ENCODE data around the gene SUGCT. TPM values are rescaled to one million over a fixed set of nuclear protein-coding genes. Genes with fewer than 3 reads are reported as not detected.

The SUGCT gene
- total RNA-seq, 3 donors from 2014 or later: 2.3 to 4.5 (median 4.0) TPM

DNA sequence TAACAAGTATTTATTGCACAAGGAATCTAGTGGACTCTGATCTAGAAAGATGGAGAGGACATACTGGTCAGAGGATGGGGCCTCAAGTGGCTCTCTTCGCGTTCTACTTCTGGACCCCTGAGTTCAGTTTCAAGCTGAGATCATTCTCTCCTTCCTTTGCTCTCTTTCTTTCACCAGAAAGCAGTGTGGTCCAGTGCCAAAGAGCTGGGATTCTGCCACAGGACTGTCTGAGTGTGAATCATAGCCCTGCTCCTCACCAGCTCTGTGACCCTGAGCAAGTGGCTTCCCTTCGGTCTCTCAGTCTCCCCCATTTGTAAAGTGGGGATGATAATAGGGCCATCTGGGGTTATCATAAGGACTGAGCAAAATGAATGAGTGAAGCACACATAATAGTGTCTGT is 715.2 kb downstream of the SUGCT start:
- intact Hi-C loops (cut with DNase I; ENCODE audit: low total_unique reads): no loop called here
- no peaks in the 10 kb centered on the region for H3K36me3 ChIP-seq

DNA sequence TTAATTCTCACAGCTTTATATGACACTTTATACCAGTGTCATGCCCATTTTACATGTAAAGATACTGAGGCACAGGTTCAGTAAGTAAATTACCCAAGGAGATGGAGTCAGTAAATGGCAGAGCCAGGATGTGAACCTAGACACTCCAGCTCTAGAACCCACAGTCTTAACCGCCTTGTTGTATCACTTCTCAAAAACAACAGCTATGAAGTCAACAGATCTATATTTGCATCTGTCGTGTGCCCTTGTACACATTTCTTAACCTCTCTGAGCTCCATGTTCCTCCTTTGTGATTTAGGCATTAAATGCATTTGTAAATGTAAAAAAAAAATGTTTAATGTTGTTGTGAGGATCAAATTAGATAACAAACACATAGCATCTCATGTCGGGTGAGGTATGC is 716.2 kb downstream of the SUGCT start:
- TF ChIP-seq, protein P1, sequence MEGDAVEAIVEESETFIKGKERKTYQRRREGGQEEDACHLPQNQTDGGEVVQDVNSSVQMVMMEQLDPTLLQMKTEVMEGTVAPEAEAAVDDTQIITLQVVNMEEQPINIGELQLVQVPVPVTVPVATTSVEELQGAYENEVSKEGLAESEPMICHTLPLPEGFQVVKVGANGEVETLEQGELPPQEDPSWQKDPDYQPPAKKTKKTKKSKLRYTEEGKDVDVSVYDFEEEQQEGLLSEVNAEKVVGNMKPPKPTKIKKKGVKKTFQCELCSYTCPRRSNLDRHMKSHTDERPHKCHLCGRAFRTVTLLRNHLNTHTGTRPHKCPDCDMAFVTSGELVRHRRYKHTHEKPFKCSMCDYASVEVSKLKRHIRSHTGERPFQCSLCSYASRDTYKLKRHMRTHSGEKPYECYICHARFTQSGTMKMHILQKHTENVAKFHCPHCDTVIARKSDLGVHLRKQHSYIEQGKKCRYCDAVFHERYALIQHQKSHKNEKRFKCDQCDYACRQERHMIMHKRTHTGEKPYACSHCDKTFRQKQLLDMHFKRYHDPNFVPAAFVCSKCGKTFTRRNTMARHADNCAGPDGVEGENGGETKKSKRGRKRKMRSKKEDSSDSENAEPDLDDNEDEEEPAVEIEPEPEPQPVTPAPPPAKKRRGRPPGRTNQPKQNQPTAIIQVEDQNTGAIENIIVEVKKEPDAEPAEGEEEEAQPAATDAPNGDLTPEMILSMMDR (IDR thresholded peaks at IDR 0.05): no peak
- TF ChIP-seq POLR2A (IDR thresholded peaks at IDR 0.05) (no peak), POLR2AphosphoS5 (IDR thresholded peaks at IDR 0.05) (no peak)
- Histone ChIP-seq H3K4me1 (no peaks in the 10 kb centered on the region), H3K27ac (no peak overlapping the region), H3K36me3 (no peaks in the 10 kb centered on the region), H3K9me3 (no peaks in the 10 kb centered on the region), H3K27me3 (no peaks in the 10 kb centered on the region), H3K4me3 (no peak overlapping the region)
- DNase-seq (ENCODE audit: low spot score in 2 of 2): no peak
- intact Hi-C loops (cut with DNase I; ENCODE audit: low total_unique reads): no loop called here

More for the DNA sequence above, 715.2 kb downstream of the SUGCT start:
- no peaks in the 10 kb centered on the region for H3K27me3 ChIP-seq
- no peak for TF ChIP-seq POLR2A (IDR thresholded peaks at IDR 0.05)
- TF ChIP-seq, protein P1 (IDR thresholded peaks at IDR 0.05): no peak
- TF ChIP-seq POLR2AphosphoS5 (IDR thresholded peaks at IDR 0.05): no peak
- no peak for DNase-seq (ENCODE audit: low spot score in 2 of 2)
- H3K9me3 ChIP-seq: no peaks in the 10 kb centered on the region
- no peak overlapping the region for H3K27ac ChIP-seq
- H3K4me3 ChIP-seq: no peak overlapping the region
- no peaks in the 10 kb centered on the region for H3K4me1 ChIP-seq

DNA sequence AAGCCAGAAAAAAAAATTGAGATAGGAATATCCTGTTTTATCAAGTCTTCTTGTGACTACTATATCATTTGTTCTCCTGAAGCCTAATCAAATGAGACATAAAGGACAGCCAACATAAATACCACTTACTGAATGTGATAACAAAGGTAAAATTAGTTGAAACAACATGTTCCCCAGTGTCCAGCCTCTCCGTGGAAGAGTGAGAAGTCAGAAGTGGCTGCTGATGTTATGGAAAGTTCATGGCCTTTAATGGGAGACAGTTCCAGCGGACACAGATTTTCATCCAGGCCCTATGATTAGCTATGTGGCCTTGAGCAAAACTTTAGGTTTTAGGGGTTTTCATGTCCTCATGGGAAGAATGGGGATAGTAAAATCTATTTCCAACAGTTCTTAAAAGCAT is 724.3 kb downstream of the SUGCT start:
- intact Hi-C loops (cut with DNase I; ENCODE audit: low total_unique reads): no loop called here
- TF ChIP-seq POLR2AphosphoS5 (IDR thresholded peaks at IDR 0.05) (no peak), POLR2A (IDR thresholded peaks at IDR 0.05) (no peak)
- TF ChIP-seq, protein P1 (IDR thresholded peaks at IDR 0.05): no peak
- H3K36me3 ChIP-seq: no peaks in the 10 kb centered on the region
- H3K4me3 ChIP-seq: no peak overlapping the region
- no peaks in the 10 kb centered on the region for H3K27me3 ChIP-seq
- H3K4me1 ChIP-seq: no peaks in the 10 kb centered on the region
- no peak for DNase-seq (ENCODE audit: low spot score in 2 of 2)
- no peaks in the 10 kb centered on the region for H3K9me3 ChIP-seq
- H3K27ac ChIP-seq: no peak overlapping the region

DNA sequence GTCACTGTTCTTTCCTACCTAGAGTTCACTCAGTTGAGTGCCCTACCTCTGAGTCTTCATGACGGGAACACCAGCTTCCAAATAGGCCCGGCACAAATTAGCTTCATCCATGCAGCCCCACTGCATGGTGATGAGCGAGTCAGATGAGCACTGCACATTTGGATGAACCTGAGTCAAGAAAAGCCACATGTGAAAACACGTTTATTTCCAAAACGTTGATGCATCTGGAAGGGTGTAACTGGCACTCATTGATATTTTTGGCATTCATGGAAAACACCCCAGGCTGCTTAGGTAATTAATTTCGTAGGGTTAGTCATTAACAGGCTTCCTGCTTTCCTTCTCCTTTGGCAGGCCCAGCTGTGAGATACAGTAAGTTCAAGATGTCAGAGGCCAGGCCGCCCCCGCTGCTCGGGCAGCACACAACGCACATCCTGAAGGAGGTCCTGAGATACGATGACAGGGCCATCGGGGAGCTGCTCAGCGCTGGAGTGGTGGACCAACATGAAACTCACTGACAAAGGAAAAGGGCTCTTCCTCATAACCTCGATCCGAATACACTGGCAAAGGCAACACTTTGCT is 725.2 kb downstream of the SUGCT start:
- no peak overlapping the region for H3K4me3 ChIP-seq
- no peaks in the 10 kb centered on the region for H3K27me3 ChIP-seq
- no peak overlapping the region for H3K27ac ChIP-seq
- H3K9me3 ChIP-seq: no peaks in the 10 kb centered on the region
- H3K36me3 ChIP-seq: no peaks in the 10 kb centered on the region
- intact Hi-C loops (cut with DNase I; ENCODE audit: low total_unique reads): no loop called here
- TF ChIP-seq POLR2A (IDR thresholded peaks at IDR 0.05) (no peak), POLR2AphosphoS5 (IDR thresholded peaks at IDR 0.05) (no peak)
- TF ChIP-seq, protein P1 (IDR thresholded peaks at IDR 0.05): no peak
- DNase-seq (ENCODE audit: low spot score in 2 of 2): no peak
- H3K4me1 ChIP-seq: no peaks in the 10 kb centered on the region

DNA sequence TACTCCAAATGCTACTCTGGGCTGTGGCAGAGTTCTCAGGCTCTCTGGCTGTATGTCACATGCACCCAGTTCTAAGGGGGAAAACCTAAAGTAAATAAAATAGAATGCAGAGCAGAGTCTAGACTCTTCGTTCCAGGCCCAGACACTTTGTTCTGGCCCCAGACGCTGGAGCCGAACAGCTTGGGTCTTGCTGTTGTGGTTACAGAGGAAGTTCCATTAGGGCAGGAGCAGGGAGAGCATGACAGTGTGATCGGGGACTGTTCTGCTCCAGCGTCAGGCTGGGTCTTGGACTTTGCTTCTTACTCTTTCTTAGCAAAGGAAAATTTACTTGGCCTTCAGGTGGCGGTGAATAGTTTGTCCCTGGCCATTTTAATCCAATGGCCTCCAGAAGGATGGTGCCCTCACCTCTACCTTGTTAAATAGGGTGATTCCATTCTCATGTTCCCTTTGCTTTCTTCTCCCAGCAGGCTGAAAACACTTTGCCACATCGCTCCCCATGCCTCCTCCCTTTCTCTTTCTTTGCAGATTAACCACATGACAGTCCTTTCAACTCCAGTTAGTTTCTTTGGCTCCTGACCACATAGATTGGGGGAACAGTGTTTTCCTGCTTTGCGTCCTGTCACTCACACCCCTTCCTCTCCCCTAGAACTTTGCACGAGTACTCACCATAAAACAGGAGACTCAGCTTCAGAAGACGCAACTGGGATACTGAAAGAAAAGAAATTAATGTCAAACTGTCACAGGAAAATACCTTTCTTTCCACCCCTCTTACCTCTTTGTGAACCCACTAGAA is 730.8 kb downstream of the SUGCT start:
- TF ChIP-seq, protein P1 (IDR thresholded peaks at IDR 0.05): no peak
- no peak for TF ChIP-seq POLR2A (IDR thresholded peaks at IDR 0.05)
- DNase-seq (ENCODE audit: low spot score in 2 of 2): no peak
- Histone ChIP-seq H3K27me3 (no peaks in the 10 kb centered on the region), H3K36me3 (no peaks in the 10 kb centered on the region), H3K9me3 (peaks cover 0 to 6% of the 10 kb centered on the region in 2 donors), H3K4me1 (no peaks in the 10 kb centered on the region), H3K27ac (no peak overlapping the region), H3K4me3 (no peak overlapping the region)
- intact Hi-C loops (cut with DNase I; ENCODE audit: low total_unique reads): no loop called here
